GM12865 (cell line): ENCODE data around the gene ATP6V1G2.

ENCODE experiments used
- DNase-seq: peaks from one replicate; pipeline ENCODE4 v3.0.0; 2010; ENCODE audit warnings: low read depth
- H3K4me3 ChIP-seq: 2 replicates; pipeline ENCODE4 v1.5.1; 2011; ENCODE audit warnings: mild to moderate bottlenecking, low read depth, low read length, control low read depth
- TF ChIP-seq, protein P1 (sequence below): IDR thresholded peaks from 2 replicates; pipeline ENCODE4 v1.5.1; 2011; ENCODE audit warnings: low read length, control low read depth, low read depth, inconsistent platforms; ENCODE audit not compliant: insufficient read depth; ENCODE audit errors: missing control alignments

ATP6V1G2 gene

DNA sequence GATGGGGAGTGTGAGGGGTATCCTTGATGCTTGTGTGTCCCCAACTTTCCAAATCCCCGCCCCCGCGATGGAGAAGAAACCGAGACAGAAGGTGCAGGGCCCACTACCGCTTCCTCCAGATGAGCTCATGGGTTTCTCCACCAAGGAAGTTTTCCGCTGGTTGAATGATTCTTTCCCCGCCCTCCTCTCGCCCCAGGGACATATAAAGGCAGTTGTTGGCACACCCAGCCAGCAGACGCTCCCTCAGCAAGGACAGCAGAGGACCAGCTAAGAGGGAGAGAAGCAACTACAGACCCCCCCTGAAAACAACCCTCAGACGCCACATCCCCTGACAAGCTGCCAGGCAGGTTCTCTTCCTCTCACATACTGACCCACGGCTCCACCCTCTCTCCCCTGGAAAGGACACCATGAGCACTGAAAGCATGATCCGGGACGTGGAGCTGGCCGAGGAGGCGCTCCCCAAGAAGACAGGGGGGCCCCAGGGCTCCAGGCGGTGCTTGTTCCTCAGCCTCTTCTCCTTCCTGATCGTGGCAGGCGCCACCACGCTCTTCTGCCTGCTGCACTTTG is 29.0 kb upstream of the ATP6V1G2 start, which contains the start of gene TNF:
Gene TNF, plus strand, starts transcription at position 231 of the 567 bp plus-strand sequence. Its CDS starts 177 bp downstream, at position 408.
- TF ChIP-seq, protein P1, sequence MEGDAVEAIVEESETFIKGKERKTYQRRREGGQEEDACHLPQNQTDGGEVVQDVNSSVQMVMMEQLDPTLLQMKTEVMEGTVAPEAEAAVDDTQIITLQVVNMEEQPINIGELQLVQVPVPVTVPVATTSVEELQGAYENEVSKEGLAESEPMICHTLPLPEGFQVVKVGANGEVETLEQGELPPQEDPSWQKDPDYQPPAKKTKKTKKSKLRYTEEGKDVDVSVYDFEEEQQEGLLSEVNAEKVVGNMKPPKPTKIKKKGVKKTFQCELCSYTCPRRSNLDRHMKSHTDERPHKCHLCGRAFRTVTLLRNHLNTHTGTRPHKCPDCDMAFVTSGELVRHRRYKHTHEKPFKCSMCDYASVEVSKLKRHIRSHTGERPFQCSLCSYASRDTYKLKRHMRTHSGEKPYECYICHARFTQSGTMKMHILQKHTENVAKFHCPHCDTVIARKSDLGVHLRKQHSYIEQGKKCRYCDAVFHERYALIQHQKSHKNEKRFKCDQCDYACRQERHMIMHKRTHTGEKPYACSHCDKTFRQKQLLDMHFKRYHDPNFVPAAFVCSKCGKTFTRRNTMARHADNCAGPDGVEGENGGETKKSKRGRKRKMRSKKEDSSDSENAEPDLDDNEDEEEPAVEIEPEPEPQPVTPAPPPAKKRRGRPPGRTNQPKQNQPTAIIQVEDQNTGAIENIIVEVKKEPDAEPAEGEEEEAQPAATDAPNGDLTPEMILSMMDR: no peak
- DNase-seq: peak; percentile 94
- peak within 1 kb of the TSS; percentile 73 for H3K4me3 ChIP-seq

GRCh38 chr6:31574106-31575061 is 28.0 kb upstream of the ATP6V1G2 start:
- DNase-seq: peak; percentile 70
- H3K4me3 ChIP-seq: peak overlapping the region; percentile 73

GRCh38 chr6:31573239-31574105 is 27.1 kb upstream of the ATP6V1G2 start:
- no peak for DNase-seq
- H3K4me3 ChIP-seq: peak overlapping the region; percentile 73
- TF ChIP-seq, protein P1: no peak

More at GRCh38 chr6:31574106-31575061, 28.0 kb upstream of the ATP6V1G2 start:
- TF ChIP-seq, protein P1: no peak

DNA sequence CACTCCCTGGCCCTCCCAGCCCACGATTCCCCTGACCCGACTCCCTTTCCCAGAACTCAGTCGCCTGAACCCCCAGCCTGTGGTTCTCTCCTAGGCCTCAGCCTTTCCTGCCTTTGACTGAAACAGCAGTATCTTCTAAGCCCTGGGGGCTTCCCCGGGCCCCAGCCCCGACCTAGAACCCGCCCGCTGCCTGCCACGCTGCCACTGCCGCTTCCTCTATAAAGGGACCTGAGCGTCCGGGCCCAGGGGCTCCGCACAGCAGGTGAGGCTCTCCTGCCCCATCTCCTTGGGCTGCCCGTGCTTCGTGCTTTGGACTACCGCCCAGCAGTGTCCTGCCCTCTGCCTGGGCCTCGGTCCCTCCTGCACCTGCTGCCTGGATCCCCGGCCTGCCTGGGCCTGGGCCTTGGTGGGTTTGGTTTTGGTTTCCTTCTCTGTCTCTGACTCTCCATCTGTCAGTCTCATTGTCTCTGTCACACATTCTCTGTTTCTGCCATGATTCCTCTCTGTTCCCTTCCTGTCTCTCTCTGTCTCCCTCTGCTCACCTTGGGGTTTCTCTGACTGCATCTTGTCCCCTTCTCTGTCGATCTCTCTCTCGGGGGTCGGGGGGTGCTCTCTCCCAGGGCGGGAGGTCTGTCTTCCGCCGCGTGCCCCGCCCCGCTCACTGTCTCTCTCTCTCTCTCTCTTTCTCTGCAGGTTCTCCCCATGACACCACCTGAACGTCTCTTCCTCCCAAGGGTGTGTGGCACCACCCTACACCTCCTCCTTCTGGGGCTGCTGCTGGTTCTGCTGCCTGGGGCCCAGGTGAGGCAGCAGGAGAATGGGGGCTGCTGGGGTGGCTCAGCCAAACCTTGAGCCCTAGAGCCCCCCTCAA is 25.9 kb upstream of the ATP6V1G2 start, which contains the start of gene LTA:
Gene LTA, plus strand, starts transcription at position 249 of the 871 bp plus-strand sequence. Its CDS starts 454 bp downstream, at position 703.
- peak within 1 kb of the TSS; percentile 73 for H3K4me3 ChIP-seq
- TF ChIP-seq, protein P1: no peak
- peak; percentile 78 for DNase-seq

GRCh38 chr6:31569861-31570536 is 23.6 kb upstream of the ATP6V1G2 start:
- H3K4me3 ChIP-seq: peak overlapping the region; percentile 16; the same call in 1 of the 2 replicates
- DNase-seq: no peak
- TF ChIP-seq, protein P1: no peak
